Large intestine (tissue), 3 donors: ENCODE measurements around the gene IQCK. TPM values are rescaled to one million over a fixed set of nuclear protein-coding genes. Genes with fewer than 3 reads are reported as not detected.
"Not testable (repeated sequence)": the region's sequence is repeated elsewhere in the genome, so short reads cannot be mapped to it uniquely, and the experiment has no call there.

Experiments used
- DNase-seq, 2 donors: peaks; one replicate each; pipeline versions ENCODE4 v3.0.0 to v3.0.0-alpha.2; 2013
- H3K27ac ChIP-seq: one replicate; pipeline ENCODE4 v1.5.1; 2013; ENCODE audit warnings: low read length
- H3K27me3 ChIP-seq: 2 replicates; pipeline ENCODE4 v1.6.1; 2013; ENCODE audit warnings: low read length; ENCODE audit not compliant: control insufficient read depth, insufficient read depth
- H3K36me3 ChIP-seq: 2 replicates; pipeline ENCODE4 v1.6.1; 2013; ENCODE audit warnings: low read length; ENCODE audit not compliant: control insufficient read depth, insufficient read depth
- H3K4me1 ChIP-seq: one replicate; pipeline ENCODE4 v1.6.1; 2013; ENCODE audit warnings: low read length; ENCODE audit not compliant: control insufficient read depth, insufficient read depth
- H3K4me3 ChIP-seq: one replicate; pipeline ENCODE4 v1.5.1; 2013; ENCODE audit warnings: low read length
- H3K9me3 ChIP-seq: one replicate; pipeline ENCODE4 v1.6.1; 2013; ENCODE audit warnings: mild to moderate bottlenecking, low read depth, low read length, moderate library complexity; ENCODE audit not compliant: control insufficient read depth
- WGBS: methylation state at CpG from one replicate; pipeline ENCODE4 v1.1.5; 2013; ENCODE audit warnings: low lambda C conversion rate; ENCODE audit not compliant: insufficient coverage; 5-methylcytosine and 5-hydroxymethylcytosine counted together
- polyA plus RNA-seq: library from polyadenylated mRNA; unstranded; fragments of 120-200 nt; gene quantifications from one replicate; pipeline ENCODE4 v1.2.1, GENCODE V29; 2013

The IQCK gene
- polyA plus RNA-seq, 1 donor, result 14.0 TPM

DNA sequence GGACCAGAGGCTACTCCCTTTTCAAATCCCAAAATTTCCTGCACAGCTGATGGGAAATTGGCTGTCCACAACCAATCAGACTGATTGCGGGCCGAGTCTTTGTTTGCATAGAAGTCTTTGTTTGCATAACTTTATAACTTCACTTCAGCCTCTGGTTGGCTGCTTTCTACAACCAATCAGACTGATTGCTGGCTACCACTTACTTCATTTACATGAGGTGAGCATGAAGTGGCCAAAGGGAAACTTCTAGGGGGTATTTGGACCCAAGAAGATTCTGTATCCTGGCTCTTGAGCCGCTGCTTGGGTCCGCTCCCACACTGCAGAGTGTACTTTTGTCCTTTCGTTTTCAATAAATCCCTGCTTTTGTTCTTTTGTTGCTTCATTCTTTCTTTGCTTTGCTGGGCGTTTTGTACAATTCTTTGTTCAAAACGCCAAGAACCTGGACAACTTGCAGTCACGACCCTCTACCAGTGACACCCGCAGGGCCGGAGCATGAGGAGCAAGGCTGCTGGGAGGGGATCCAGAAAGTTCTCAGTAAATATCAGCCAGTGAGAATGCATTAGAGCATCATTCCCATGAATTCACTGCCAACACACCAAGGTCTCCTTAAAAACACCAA is 67.5 kb downstream of the IQCK start:
- Histone ChIP-seq H3K36me3 (no peaks in the 10 kb centered on the region), H3K4me1 (peaks cover 6% of the 10 kb centered on the region), H3K9me3 (no peaks in the 10 kb centered on the region), H3K4me3 (no peak overlapping the region), H3K27me3 (no peaks in the 10 kb centered on the region), H3K27ac (no peak overlapping the region)
- no CpG with 5 or more reads among the region's 10 CpGs for WGBS
- DNase-seq, result peak in 1 of 2 donors; percentile 51

DNA sequence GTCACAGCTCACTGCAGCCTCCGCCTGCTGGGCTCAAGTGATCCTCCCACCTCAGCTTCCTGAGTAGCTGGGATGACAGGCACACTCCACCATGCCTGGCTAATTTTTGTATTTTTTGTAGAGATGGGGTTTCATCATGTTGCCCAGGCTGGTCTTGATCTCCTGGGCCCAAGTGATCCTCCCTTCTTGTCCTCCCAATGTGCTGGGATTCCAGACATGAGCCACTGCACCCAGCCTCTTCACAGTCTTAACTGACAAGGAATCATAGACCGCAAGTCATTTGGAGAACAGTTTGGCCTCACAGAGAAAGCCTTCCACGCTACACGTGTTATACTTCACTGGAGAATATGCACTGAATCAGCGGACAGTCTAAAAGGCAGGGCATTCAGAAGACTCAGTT is 83.3 kb downstream of the IQCK start:
- no CpG with 5 or more reads among the region's 5 CpGs for WGBS
- H3K27me3 ChIP-seq, H3K27ac ChIP-seq, H3K4me1 ChIP-seq, H3K36me3 ChIP-seq, DNase-seq, H3K4me3 ChIP-seq: not testable (repeated sequence)
- peaks cover 10% of the 10 kb centered on the region for H3K9me3 ChIP-seq

DNA sequence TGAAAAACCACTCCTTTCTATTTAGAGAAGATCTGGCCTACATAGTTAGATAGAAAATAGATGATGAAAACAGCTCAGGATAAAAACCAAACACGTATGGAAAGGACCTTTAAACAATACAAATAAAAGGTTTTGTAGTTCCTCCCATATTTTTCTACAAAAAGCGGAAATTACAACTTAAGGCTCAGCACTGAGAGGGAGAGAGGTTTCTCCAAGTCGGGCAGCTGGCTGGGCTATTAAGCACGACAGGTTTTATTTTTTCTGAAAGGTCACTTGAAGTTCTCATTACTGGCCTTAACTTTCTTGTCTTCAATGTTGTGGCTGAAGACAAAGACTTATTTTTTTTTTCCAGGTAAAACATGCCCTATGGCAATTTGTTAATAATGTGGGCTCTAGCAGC is 83.8 kb downstream of the IQCK start:
- DNase-seq, H3K4me1 ChIP-seq, H3K27me3 ChIP-seq, H3K4me3 ChIP-seq, H3K36me3 ChIP-seq, H3K27ac ChIP-seq: not testable (repeated sequence)
- WGBS, result no CpG with 5 or more reads among the region's 4 CpGs
- peaks cover 10% of the 10 kb centered on the region for H3K9me3 ChIP-seq

- no peak for DNase-seq
- WGBS, result no CpG with 5 or more reads among the region's 8 CpGs
- Histone ChIP-seq H3K9me3 (peaks cover 10% of the 10 kb centered on the region), H3K4me1 (peaks cover 6% of the 10 kb centered on the region), H3K27ac (no peak overlapping the region), H3K36me3 (no peaks in the 10 kb centered on the region), H3K4me3 (no peak overlapping the region), H3K27me3 (no peaks in the 10 kb centered on the region)
These were observed 84.5 kb downstream of the IQCK start for GRCh38 chr16:19802612-19803011.

DNA sequence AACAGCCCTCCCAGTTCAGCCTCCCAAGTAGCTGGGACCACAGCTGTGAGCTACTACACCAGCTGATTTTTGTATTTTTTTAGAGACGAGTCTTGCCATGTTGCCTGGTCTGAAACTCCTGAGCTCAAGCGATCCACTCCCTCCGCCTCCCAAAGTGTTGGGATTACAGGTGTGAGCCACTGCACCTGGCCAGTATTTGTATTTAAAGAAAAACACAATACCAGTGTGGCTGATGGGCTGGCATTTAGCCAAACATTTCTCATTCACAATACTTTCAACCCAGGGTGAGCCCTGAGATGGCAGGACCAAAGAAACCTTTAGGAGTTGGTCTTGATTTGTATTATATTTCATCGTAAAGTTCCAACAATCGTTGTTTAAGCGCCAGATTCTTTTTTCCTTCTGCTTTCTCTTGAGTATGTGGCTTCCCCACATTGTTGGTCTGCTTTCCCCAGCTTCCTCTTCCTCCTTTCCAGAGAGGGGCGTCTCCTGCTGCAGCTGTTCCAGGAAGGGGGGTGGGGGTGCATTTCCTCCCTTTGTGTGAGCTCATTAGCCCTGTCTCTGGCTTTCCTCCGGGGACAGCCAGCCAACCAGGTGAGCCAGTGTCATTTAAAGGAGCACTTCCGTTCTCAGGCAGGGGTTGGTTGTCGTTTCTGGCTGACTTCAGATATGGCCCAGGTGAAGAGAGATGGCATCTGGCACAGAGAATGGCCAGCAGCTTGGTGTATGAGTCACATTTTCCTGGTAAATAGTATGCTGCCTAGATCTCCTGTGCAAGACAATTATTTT is 86.7 kb downstream of the IQCK start:
- Histone ChIP-seq H3K9me3 (peaks cover 10% of the 10 kb centered on the region), H3K27me3 (no peaks in the 10 kb centered on the region), H3K27ac (no peak overlapping the region), H3K36me3 (no peaks in the 10 kb centered on the region), H3K4me1 (peaks cover 24% of the 10 kb centered on the region), H3K4me3 (no peak overlapping the region)
- 93% methylated on average over 2 of the region's 10 CpGs for WGBS
- DNase-seq, result peak in 1 of 2 donors; percentile 46

- Histone ChIP-seq H3K9me3 (peaks cover 10% of the 10 kb centered on the region), H3K4me3 (no peak overlapping the region), H3K36me3 (no peaks in the 10 kb centered on the region), H3K27ac (no peak overlapping the region), H3K4me1 (peaks cover 26% of the 10 kb centered on the region), H3K27me3 (no peaks in the 10 kb centered on the region)
- no peak for DNase-seq
- WGBS, result no CpG with 5 or more reads among the region's 4 CpGs
These were observed 87.5 kb downstream of the IQCK start for GRCh38 chr16:19805459-19806162.

DNA sequence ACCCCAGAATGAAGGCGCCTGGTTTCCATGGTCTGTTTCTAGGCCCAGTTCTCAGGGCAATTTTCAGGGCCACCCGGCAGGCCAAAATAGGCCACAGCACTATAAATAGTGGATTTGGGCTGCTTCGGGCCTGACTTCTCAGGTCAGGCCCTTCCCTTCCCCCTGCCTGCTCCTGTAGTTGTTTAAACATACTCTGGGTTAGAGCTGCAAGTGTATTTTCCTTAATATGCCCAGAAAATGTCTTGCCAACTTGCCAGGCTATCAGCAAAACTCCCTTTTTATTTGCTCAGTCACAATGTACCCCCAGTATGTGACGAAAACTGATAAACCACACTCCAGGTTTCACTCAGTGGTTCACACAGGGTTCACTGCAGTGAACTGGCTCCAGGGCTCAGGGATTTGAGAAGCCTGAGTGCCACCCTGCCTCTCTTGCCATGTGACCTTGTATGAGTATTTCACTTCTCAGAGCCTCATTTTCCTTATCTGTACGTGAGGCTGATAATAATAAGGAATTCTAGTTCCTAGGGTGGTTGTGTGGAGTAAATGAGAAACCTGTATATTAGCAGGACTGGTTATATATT is 90.1 kb downstream of the IQCK start:
- peak; percentile 90 to 96 for DNase-seq
- no peaks in the 10 kb centered on the region for H3K36me3 ChIP-seq
- peaks cover 10% of the 10 kb centered on the region for H3K9me3 ChIP-seq
- H3K4me1 ChIP-seq, result peaks cover 42% of the 10 kb centered on the region
- H3K4me3 ChIP-seq, result no peak overlapping the region
- 0% methylated on average over 1 of the region's 5 CpGs for WGBS
- no peaks in the 10 kb centered on the region for H3K27me3 ChIP-seq
- H3K27ac ChIP-seq, result peak overlapping the region; percentile 95

- Histone ChIP-seq H3K27ac (peak overlapping the region; percentile 91), H3K36me3 (no peaks in the 10 kb centered on the region), H3K4me1 (peaks cover 42% of the 10 kb centered on the region), H3K9me3 (peaks cover 10% of the 10 kb centered on the region), H3K27me3 (no peaks in the 10 kb centered on the region), H3K4me3 (no peak overlapping the region)
- DNase-seq, result peak; percentile 52 to 80
- no CpG with 5 or more reads among the region's 4 CpGs for WGBS
These were observed 91.1 kb downstream of the IQCK start for GRCh38 chr16:19809121-19809635.

GRCh38 chr16:19809693-19810092 is 91.6 kb downstream of the IQCK start:
- Histone ChIP-seq H3K4me1 (peaks cover 39% of the 10 kb centered on the region), H3K9me3 (peaks cover 10% of the 10 kb centered on the region), H3K27me3 (no peaks in the 10 kb centered on the region), H3K27ac (peak overlapping the region; percentile 91), H3K4me3 (no peak overlapping the region), H3K36me3 (no peaks in the 10 kb centered on the region)
- WGBS, result no CpG with 5 or more reads among the region's 9 CpGs
- no peak for DNase-seq
